ENCODE results near the gene TMEM17. TPM values are rescaled to one million over a fixed set of nuclear protein-coding genes. Genes with fewer than 3 reads are reported as not detected.
A peak's percentile ranks its signal among the peaks of the same experiment; 100 is the strongest.

The TMEM17 gene
- total RNA-seq, 6 donors from 2014 or later: 1.0 to 4.7 (median 2.2) TPM

DNA sequence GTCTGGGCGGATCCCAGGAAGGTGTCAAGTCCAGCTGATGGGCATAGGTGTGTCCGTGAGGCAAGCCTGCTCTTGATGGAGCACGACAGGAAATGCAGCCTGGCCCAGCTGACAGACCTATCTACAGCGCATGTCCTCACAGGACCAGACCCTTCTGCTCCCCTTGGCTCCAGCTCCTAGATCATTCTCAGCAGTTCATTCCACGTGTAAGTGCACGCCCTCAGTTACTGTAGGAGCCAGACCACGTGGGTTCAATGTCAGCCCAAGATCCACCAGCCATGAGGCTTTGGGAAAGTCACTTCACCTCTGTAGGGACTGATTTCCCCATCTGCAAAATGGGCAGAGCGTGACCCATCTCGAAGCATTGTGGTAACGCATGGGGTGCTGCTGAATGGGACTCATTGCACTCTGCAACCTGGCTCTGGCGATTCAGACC is 47.8 kb downstream of the TMEM17 start:
- Histone ChIP-seq H3K4me1 (peaks cover 7 to 17% (median 10%) of the 10 kb centered on the region in 4 donors), H3K27ac (no peak overlapping the region), H3K9me3 (no peaks in the 10 kb centered on the region), H3K27me3 (no peaks in the 10 kb centered on the region), H3K4me3 (no peak overlapping the region), H3K36me3 (no peaks in the 10 kb centered on the region)
- no peak for ATAC-seq (ENCODE audit: low FRiP score in 2 of 2)
- 92% methylated on average over 10 to 11 of the region's 11 CpGs for WGBS, 2 donors
- TF ChIP-seq POLR2A (IDR thresholded peaks at IDR 0.05): no peak
- TF ChIP-seq, protein P1, sequence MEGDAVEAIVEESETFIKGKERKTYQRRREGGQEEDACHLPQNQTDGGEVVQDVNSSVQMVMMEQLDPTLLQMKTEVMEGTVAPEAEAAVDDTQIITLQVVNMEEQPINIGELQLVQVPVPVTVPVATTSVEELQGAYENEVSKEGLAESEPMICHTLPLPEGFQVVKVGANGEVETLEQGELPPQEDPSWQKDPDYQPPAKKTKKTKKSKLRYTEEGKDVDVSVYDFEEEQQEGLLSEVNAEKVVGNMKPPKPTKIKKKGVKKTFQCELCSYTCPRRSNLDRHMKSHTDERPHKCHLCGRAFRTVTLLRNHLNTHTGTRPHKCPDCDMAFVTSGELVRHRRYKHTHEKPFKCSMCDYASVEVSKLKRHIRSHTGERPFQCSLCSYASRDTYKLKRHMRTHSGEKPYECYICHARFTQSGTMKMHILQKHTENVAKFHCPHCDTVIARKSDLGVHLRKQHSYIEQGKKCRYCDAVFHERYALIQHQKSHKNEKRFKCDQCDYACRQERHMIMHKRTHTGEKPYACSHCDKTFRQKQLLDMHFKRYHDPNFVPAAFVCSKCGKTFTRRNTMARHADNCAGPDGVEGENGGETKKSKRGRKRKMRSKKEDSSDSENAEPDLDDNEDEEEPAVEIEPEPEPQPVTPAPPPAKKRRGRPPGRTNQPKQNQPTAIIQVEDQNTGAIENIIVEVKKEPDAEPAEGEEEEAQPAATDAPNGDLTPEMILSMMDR (IDR thresholded peaks at IDR 0.05): no peak
- TF ChIP-seq POLR2AphosphoS5 (IDR thresholded peaks at IDR 0.05): no peak
- no peak for TF ChIP-seq EP300 (IDR thresholded peaks at IDR 0.05)
- no peak for DNase-seq

GRCh38 chr2:62457556-62457955 is 48.4 kb downstream of the TMEM17 start:
- DNase-seq (no peak), ATAC-seq (ENCODE audit: low FRiP score in 2 of 2) (no peak)
- no peaks in the 10 kb centered on the region for H3K27me3 ChIP-seq
- H3K9me3 ChIP-seq: no peaks in the 10 kb centered on the region
- TF ChIP-seq POLR2AphosphoS5 (IDR thresholded peaks at IDR 0.05) (no peak), POLR2A (IDR thresholded peaks at IDR 0.05) (no peak), EP300 (IDR thresholded peaks at IDR 0.05) (no peak)
- TF ChIP-seq, protein P1 (IDR thresholded peaks at IDR 0.05): no peak
- no peaks in the 10 kb centered on the region for H3K36me3 ChIP-seq
- peaks cover 7 to 17% (median 10%) of the 10 kb centered on the region in 4 donors for H3K4me1 ChIP-seq
- H3K4me3 ChIP-seq: peak overlapping the region in 3 of 4 donors; percentile 45 to 68 (median 67)
- WGBS, 2 donors: 62 to 89% methylated on average over 3 to 11 of the region's 11 CpGs
- H3K27ac ChIP-seq: peak overlapping the region in 2 of 4 donors; percentile 23 to 81

DNA sequence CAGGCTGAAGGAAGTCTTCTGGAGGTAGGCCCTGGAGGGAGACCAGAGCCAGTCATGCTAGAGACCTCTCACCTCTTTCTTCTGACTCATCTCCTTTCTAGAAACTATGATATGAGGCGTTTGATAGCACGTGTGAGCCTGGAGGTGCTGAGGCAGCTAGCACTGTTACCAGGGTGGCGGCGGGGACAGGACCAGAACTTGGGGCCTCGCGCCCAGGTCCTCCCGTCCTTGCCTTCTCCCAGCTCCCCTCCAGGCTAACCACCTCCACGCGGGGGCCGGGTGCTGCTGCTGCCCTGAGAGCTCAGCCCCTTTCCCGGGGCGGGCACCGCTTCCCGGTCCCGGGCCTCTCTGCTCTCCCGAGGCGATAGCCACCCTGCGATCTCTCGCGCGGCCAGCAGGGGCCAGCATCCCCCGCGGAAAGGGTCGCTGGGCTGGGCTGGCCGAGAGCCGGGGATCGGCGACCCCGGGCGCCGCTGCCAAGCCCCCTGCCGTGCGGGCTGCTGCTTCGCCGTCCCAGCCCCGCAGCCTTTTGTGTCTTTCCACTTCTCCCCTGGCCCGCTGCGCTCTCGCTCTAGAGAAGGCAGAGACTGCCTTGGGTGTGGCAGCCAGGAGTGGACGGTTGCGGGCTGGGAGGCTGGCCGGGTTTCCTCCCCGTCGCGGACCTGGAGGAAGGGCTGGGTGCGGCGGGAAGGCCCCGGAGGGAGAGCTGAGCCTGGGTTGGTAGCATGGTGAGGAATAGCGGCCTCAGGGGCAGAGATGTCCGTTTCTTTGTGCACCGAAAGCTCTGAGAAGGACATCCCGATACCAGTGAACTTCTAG is 49.1 kb downstream of the TMEM17 start:
- WGBS, 2 donors: 10 to 13% methylated on average over 18 to 40 of the region's 52 CpGs
- Histone ChIP-seq H3K9me3 (no peaks in the 10 kb centered on the region), H3K36me3 (no peaks in the 10 kb centered on the region), H3K27ac (peak overlapping the region; percentile 23 to 81 (median 64)), H3K4me3 (peak overlapping the region; percentile 32 to 68 (median 56)), H3K4me1 (peaks cover 7 to 17% (median 10%) of the 10 kb centered on the region in 4 donors), H3K27me3 (no peaks in the 10 kb centered on the region)
- peak; percentile 85 to 96 for ATAC-seq (ENCODE audit: low FRiP score in 2 of 2)
- no peak for TF ChIP-seq POLR2AphosphoS5 (IDR thresholded peaks at IDR 0.05)
- TF ChIP-seq, protein P1 (IDR thresholded peaks at IDR 0.05): peak; percentile 98 to 100 (median 99)
- peak; percentile 55 to 96 for DNase-seq

GRCh38 chr2:62455957-62456692 is 49.9 kb downstream of the TMEM17 start:
- Histone ChIP-seq H3K36me3 (no peaks in the 10 kb centered on the region), H3K4me3 (no peak overlapping the region), H3K27me3 (no peaks in the 10 kb centered on the region), H3K27ac (no peak overlapping the region), H3K9me3 (no peaks in the 10 kb centered on the region), H3K4me1 (peaks cover 7 to 17% (median 10%) of the 10 kb centered on the region in 4 donors)
- no peak for DNase-seq
- WGBS, 2 donors: 83 to 92% methylated on average over 5 to 6 of the region's 6 CpGs
- ATAC-seq (ENCODE audit: low FRiP score in 2 of 2): no peak
- no peak for TF ChIP-seq EP300 (IDR thresholded peaks at IDR 0.05)

DNA sequence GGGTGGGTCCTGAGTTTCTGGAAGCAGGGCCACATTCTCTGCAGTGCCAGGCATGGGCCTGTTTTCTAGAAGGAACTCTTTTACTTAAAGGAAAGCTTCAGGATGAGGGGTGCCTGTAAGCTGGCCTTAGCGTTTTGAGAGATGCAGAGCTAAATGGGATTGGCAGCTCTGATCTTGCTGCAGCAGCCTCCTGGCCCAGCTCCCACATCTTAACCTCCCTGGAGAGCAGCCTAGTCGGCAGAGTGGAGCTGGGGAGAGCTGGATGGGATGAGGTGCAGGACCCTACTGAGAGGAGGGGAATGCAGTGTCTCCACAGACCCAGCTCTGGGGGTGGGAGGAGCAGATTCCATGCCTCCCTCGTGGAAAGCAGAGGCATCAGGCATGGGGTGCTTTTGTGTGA is 52.0 kb downstream of the TMEM17 start:
- no peak for TF ChIP-seq POLR2A (IDR thresholded peaks at IDR 0.05)
- TF ChIP-seq, protein P1 (IDR thresholded peaks at IDR 0.05): no peak
- TF ChIP-seq EP300 (IDR thresholded peaks at IDR 0.05): no peak
- no peak for TF ChIP-seq POLR2AphosphoS5 (IDR thresholded peaks at IDR 0.05)

More for the DNA sequence above, 52.0 kb downstream of the TMEM17 start:
- Histone ChIP-seq H3K27me3 (no peaks in the 10 kb centered on the region), H3K4me1 (peaks cover 7 to 17% (median 10%) of the 10 kb centered on the region in 4 donors), H3K4me3 (no peak overlapping the region), H3K36me3 (no peaks in the 10 kb centered on the region), H3K27ac (no peak overlapping the region), H3K9me3 (no peaks in the 10 kb centered on the region)
- 59 to 62% methylated on average over 3 of the region's 3 CpGs for WGBS, 2 donors
- DNase-seq (no peak), ATAC-seq (ENCODE audit: low FRiP score in 2 of 2) (no peak)
